HG02759 (cell line): ENCODE data around the gene LETM1.

Experiments used
- ATAC-seq: cut with Tn5 transposase; IDR thresholded peaks from one replicate; pipeline ENCODE4 v1.9.1; 2021; ENCODE audit warnings: mild to moderate bottlenecking, moderate library complexity; ENCODE audit not compliant: unreplicated experiment

LETM1 gene

DNA sequence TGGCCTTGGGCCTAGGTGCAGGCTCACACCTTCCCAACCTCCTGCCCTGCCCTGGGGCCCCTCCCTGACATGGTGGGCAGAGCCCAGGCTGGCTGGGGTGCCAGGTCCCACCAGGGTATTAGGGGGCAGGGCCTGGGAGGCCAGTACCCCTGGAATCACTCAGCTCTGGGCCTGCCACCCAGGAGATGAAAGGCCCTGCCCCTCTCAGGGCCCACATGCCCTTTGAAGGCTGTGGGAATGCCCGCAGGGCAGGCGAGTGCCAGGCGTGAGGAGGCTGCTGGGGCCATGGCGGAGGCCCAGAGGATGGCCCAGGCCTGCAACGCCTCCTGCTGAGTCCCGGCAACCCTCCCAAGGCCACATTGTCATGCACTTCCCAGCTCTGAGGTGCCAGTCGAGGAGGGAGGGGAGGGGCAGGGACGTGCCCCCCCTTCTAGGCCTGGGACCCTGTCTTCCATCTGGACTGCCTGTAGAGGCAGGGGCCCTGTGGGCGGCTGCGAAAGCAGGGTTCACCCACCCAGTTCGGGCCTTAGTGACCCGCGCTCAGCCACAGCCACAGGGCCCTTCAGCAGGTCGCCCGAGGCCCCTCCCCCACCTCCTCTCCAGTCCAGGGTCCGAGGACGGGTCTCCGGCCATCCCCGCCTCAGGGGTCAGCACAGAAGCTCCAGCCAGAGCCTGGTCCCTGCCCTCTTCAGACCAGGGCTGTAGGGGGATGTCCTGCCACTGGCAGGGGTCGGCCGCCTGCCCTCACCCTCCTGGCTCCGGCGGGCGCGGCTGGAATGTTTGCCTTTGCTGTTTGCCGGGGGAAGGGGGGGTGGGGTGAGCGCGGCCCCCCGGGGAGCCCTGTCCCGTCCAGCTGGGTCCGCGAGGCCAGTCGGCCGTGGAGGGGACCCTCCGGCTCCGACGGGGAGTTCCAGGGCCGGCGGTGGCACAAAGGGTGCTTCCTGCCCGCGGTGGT lies 89.6 kb downstream of the LETM1 start:
- no peak for ATAC-seq

DNA sequence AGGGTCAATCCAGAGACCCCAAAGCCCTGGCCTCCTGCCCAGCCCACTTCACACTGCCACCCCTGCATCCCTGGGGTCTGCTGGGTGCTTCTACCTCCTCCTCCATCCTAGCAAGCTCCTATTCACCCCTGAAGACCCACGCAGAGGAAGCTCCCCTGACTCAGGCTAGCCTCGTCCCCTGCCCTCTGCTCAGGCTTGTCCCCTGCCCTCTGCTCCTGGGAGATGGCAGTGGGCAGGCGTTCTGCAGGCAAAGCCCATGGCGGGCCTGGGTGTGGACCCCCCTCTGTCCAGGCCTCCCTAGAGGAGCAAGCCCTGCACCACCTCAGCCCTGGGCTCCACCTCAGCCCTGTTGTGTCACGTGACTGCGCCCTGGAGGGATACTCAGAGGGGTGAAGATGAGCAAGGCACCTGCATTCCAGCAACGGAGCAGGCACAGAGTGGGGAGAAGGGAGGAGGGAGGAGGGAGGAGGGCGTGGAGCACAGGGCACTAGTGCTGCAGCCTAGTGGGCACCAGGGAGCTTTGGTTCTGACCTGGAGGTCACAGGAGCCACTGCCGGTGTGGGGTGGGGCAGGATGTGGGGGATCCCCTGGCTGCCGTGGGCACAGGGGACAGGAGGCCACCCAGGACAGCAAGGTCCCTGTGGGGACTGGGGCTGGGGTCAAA lies 90.4 kb downstream of the LETM1 start:
- ATAC-seq: no peak

DNA sequence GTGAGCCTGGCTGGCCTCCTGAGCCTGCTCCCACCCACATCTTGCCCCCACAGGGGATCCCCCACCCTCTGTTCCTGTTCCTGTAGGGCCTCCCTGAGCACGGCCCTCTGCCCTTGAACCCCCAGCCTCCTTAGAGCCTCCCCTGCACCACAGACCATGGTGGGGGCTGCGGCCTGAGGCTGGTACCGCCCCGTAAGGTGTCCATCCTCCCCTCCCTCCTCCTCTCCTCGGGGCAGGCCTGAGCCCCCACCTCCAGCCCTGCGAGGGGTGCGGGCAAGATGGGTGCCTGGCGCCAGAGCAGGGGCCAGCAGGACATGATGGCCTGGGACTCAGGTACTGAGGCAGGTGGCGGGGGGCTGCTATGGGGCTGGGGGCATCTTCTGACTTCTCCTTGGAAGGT lies 91.3 kb downstream of the LETM1 start:
- no peak for ATAC-seq

DNA sequence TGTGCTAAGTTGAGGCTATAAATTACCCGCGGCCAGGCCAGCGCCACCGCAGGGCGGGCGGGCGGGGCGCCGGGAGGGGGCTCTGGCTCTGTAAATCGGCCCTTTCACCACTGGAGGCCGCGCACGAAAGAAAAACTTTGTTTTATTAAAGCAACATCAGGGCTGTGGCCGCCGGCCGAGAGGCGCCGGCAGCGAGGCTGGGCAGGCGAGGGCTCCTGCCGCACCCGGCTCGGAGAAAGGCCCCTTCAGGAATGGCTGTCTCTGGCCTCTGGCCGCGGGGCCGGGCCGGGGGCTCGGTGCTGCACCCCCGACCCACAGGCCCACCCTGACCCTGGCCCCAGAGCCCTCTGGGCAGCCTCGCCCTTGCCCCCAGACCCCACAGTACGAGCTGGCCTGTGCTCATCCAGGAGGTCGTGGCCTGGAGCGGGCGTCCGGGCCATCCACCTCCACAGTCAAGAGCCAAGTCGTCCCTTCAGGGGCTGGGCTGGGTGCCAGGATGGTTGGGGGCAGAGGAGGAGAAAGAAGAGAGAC lies 92.3 kb downstream of the LETM1 start:
- no peak for ATAC-seq

DNA sequence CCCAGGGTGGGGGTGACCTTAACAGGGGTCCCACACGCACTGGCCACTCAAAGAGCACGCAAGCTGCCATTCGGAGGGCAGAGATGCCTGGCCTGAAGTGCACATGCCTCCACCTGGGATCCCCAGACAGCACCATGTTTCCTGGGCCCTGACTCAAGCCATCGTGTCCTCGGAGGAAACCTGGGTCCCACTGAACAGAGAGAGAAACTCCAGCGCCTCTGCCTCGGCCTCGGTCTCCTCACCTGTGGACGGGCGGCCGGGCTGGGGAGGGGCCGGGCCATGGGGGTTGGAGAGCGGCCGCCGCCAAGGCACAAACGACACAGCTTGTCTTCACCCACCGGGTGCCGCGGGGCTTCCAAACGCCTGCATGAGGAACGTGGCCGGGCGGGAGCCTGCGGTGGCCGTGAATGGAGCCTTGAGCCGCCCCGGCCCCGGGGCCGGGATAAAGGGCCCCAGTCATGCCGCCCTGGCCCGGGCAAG lies 92.8 kb downstream of the LETM1 start:
- no peak for ATAC-seq

DNA sequence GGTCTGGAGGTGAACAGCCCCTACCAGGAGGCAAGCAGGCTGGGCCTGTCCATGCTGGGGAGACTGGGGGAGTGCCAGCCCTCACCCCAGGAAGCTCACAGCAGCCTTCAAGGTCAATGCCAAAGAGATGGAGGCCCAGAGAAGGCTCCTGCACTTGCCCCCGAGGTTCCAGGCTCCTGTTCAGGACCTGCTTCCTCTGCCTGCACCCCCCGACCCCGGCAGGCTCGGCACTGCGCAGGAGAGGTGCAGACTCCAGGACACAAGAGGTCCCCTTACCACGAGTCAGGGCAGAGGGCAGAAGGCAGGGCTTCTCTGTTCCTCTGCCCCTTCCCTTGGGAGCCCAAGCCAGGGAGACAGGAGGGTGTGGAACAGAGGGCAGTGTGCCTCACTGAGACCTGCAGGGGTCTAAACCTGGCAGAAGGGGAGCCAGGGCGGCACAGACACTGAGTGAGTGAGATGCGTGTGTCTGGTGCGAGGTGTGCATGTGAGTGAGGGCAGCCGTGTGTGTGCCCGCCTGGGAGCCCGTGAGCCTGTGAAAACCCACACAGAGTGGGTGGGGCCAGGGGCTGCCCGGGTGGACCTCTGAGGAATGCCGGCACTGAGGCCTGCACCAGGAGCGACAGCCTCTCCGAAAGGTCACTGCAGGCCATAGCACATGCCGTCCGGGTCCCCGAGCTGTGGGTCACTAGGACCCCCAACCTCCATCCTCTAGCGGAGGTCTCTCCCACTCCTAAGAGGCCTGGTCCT lies 93.5 kb downstream of the LETM1 start:
- no peak for ATAC-seq
